DMS114 treated with DMSO at 0.1 percent for 48 hours (cell line): ENCODE measurements around the gene AGER.
A peak's percentile ranks its signal among the peaks of the same experiment; 100 is the strongest.

Experiments
- DNase-seq: peaks from one replicate; lab custom pipeline; 2025; ENCODE audit not compliant: unreplicated experiment; lab: John Stamatoyannopoulos, UW

The AGER gene

DNA sequence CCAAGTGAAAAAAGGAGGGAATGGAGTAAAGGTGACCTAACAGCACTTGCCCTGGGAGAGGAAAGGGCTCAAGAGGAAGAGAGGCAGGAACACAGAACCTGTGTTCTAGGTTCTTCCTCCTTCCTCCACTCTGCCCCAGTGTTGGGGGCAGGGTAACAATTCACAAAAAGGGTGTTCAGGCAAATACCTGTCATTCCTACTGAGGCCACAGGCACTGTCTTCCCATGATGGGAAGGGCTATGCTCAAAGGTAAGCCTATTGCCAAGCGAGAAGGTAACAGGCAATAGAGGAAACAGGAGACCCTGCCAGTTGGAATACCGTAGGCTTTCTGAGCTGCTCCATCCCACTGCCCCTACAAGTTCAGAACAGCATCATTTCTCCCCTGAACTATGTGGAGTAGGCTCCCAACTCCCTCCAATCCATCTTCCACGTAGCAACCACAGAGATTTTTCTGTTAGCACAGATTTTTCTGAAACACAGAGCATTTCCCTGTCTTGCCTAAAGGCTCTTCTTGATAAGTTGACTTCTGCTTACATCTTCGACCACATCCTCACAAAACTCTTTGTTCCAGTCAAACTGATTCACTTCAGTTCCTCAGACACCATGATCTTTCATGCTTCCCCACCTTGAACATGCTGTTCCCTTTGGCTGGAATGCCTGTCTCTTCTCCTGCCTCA, 10.9 kb downstream of the AGER start:
- DNase-seq, result no peak

DNA sequence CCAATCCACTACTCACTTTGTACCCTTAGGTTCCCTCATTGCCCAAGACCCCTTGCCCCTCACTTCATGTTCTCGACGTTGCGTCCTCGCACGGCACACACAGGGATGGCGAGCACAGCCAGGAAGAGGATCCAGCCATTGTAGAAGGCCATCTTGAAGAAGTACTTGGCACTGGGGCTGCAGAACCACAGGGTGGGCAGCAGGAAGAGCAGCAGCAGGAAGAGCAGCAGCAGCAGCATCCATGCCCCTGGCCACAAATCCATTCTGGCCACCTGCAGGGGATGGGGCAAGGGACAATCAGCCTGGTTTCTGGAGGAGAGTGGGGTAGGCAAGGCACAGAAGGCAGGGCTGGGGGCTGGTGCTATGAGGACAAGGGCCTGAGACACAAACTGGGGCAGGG, 12.8 kb downstream of the AGER start:
- no peak for DNase-seq

DNA sequence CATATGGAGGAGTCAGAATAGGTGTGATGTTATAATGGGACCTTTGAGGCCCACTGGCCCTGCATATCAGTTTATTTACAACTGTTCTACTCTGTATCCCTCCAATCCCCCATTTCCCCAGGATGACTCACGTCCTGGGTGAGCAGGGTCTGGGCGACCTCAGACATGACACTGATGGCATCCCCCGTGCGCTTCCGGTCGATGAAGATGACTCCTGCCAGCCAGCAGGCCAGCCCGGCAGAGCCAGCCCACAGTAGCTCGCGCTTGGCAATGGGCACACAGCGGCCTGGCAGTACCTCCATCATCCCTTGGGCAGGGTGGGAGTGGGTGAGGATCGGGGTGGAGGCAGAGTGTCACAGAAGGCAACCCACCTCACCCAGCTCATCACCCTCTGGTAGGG, 13.8 kb downstream of the AGER start:
- DNase-seq, result no peak

DNA sequence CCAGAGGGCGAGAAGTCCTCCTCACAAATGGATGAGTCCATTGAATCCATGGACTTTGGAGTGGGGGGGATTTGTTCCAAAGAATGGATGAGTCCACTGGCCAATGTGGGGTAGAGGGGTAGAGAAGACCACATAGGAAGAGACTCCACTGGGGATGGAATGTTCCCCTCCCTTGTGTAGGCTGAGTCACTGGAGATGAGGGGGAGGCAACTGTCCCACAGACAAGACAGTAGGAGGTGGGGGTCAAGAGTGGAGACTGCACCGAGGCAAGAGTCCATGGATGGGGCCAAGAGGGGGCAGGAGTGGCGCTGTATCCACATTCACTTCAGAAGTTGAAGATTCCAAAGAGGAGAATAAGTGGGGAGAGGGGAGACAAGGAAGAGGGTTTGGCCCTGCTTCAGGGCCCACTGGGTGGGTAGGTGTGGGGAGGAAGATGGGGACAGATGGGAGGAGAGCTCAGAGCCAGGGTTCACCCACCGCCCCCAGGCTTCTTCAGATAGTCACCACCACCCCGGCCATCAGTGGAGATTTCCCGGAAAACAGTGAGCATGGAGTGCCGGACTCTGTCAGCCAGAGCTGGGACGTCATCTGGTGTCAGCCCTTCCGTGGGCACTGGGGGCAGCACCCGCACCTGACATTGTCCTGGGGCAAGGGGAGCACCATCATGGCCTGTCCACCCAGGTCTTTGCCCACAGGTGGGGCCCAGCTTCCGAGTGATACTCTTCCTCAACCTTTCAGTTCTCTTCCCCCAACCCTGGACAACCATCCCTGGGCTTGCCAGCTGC, 15.1 kb downstream of the AGER start:
- DNase-seq, result no peak

DNA sequence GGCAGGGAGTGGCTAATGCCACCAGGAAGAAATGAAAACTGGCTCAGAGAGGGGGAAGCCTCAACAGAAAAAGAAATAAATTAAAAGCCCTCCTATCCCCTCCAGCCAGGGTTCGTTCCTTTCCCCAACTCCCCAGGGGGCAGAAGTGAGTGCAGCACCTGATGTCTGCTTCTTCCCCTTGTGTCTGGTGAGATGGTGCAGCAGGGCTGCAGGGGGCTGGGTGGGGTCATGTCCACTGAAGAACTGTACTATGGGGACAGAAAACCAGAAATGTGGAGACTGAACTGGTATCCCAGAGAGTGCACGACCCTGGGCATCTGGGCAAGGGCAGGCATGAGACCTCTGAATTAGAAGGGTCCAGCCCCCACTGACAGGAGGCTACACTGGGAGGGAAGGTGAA, 15.7 kb downstream of the AGER start:
- no peak for DNase-seq

DNA sequence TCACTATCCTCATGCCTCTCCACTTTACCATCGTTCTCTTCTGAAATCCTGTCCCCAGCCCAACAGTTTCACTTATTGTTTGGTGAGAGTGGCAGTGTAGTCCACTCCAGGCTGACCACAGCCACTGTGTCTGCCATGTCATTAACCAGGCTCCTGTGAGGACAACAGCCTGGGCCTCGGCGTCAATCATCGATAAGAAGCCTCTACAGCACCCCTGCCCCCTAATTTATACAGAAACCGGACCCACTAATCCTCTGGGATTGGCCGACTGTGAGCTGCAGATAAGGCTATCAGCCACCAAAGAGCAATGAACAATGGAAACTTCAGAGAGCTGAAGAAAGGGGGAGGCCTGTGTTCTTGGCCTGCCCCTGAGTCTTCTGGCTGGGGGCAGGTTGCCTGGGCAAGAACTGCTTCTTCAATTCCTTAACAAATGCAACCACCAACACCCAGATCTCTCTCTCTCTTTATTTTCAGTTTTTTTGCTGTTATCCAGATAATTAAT, 16.2 kb downstream of the AGER start:
- DNase-seq, result no peak

DNA sequence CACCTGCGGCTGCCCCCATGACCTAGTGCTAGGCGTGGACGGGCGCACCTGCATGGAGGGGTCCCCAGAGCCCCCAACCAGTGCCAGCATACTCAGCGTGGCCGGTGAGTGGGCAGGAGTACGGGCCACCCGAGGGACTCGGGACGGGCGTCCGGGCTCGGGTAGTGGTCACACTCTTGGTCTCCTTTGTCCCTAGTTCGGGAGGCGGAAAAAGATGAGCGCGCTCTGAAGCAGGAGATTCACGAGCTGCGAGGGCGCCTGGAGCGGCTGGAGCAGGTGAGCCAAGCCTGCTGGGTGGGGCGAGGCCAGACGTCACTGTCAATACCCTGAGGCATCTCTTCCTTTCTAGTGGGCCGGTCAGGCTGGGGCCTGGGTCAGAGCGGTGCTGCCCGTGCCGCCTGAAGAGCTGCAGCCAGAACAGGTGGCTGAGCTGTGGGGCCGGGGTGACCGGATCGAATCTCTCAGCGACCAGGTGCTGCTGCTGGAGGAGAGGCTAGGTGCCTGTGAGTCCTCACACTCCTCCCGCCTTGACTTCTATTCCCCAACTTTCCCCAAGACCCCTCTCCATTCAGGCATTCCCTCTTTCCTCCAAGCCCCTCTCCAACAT, 16.8 kb downstream of the AGER start:
- no peak for DNase-seq

DNA sequence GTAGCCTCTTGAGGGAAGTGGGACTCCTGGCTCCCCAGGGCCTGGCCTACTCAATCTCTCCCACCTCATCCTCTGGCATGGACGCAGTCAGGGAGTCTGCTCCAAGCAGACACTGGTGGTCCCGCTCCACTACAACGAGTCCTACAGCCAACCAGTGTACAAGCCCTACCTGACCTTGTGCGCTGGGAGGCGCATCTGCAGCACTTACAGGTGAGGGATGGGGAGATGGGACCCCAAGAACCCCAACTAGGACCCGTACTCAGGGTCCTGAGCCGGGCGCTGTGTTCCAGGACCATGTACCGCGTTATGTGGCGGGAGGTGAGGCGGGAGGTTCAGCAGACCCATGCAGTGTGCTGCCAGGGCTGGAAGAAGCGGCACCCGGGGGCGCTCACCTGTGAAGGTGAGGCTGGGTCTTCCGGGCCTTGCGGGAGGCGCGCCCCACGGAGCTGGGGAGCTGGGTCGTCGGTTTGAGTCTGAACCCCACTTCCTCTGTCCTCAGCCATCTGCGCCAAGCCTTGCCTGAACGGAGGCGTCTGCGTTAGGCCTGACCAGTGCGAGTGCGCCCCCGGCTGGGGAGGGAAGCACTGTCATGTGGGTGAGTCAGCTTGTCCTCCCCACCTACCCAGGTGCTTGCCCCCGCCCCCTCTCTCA, 17.5 kb downstream of the AGER start:
- DNase-seq, result no peak

DNA sequence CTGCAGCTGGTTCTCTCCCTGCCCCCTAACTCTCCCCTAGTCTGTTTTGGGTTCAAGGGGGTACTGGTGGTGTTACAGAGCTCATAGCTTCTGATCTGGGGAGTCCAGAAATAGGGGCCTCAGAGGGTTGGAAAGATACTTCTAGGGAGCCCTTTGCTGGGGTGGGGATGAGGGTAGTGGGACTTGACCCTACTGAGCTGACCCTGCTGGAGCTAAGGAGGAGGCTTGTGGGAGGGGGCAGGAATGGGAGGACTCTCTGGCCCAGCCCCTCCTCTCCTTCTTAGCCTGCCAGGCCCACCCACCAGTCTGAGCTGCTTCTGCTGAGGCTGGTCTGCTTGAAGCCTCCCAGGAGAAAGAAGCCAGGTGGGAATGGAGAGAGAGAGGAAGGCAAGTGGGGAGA, 19.8 kb downstream of the AGER start, which contains the start of gene EGFL8:
TSS of gene EGFL8 (plus strand) at position 301 of the 400 bp plus-strand sequence. CDS start 1,571 bp downstream, outside the sequence.
- DNase-seq, result no peak

DNA sequence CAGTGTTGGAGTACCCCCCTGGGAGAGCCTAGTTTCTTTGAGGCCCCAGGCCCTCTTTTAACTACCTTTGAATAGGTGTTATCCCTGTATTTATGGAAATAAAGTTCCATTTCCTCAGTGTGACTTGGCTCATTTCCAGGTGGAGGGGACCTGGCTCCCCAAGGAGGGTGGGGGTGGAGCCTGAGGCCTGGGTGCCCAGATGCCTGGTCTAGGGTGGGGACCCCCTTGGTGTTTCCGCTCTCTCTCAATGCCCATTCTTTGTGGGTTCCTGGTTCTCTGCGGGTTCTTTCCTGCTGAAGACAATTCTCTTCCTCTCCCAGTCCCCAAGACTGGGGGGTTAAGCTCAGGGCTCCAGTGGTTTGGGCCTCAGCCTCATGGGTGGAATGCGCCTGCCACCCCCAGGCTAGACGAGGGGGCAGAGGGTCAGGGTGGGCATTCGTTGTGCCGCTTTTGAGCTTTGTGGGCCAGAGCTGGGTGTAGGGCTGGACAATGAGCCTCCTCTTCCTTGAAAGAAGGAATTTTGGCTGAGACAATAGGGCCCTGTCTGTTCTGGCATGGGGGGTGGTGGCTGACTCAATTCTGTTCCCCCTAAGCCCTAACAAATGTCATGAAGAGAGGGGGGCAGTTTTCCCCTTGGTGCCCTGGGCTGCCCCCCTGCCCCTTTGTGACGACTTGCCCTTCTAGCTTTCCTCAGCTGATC, 20.3 kb downstream of the AGER start:
- no peak for DNase-seq

DNA sequence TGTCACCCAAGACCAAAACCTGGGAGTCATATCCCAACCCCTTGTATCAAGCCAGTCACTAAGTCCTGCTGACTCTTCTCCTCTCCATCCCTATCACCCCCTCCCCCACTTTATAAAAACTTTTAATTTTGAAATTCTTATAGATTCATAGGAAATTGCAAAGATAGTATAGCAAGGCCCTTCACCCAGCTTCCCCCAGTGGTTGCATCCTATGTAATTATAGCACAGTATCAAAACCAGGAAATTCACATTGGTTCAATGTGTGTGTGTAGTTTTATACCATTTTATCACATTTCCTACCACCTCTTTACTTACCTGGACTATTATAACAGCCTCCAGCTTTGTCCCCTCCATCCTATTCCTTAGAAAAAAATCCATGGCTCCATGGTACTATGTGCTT, 26.0 kb downstream of the AGER start:
- DNase-seq, result no peak

DNA sequence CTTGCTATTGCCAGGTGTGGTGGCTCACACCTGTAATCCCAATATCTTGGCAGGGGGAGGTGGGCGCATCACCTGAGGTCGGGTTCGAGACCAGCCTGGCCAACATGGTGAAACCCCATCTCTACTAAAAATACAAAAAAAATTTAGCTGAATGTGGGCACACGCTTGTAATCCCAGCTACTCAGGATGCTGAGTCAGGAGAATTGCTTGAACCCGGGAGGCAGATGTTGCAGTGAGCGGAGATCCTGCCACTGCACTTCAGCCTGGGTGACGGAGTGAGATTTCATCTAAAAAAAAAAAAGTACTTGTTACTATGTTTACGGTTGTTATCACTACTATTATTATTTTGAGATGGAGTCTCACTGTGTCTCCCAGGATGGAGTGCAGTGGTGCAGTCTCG, 27.2 kb downstream of the AGER start:
- no peak for DNase-seq

DNA sequence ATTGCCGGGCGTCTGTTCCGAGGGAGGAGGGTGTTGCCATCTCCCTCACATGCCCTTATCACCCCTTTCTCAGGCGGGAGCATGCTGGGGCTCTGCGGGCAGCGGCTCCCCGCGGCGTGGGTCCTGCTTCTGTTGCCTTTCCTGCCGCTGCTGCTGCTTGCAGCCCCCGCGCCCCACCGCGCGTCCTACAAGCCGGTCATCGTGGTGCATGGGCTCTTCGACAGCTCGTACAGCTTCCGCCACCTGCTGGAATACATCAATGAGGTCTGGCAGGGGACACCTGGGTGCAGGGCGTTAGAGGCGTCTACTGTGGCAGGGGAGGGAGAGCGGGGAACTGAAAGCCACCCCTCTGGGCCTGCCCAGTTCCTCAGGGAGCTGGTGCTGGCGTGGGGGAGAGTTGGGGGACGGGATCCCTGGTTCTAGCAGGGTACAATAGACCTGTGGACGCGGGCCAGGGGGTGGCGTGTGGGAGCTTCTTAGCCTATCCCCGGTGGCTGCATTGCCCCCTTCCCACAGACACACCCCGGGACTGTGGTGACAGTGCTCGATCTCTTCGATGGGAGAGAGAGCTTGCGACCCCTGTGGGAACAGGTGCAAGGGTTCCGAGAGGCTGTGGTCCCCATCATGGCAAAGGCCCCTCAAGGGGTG, 29.4 kb downstream of the AGER start:
- DNase-seq, result peak; percentile 55

DNA sequence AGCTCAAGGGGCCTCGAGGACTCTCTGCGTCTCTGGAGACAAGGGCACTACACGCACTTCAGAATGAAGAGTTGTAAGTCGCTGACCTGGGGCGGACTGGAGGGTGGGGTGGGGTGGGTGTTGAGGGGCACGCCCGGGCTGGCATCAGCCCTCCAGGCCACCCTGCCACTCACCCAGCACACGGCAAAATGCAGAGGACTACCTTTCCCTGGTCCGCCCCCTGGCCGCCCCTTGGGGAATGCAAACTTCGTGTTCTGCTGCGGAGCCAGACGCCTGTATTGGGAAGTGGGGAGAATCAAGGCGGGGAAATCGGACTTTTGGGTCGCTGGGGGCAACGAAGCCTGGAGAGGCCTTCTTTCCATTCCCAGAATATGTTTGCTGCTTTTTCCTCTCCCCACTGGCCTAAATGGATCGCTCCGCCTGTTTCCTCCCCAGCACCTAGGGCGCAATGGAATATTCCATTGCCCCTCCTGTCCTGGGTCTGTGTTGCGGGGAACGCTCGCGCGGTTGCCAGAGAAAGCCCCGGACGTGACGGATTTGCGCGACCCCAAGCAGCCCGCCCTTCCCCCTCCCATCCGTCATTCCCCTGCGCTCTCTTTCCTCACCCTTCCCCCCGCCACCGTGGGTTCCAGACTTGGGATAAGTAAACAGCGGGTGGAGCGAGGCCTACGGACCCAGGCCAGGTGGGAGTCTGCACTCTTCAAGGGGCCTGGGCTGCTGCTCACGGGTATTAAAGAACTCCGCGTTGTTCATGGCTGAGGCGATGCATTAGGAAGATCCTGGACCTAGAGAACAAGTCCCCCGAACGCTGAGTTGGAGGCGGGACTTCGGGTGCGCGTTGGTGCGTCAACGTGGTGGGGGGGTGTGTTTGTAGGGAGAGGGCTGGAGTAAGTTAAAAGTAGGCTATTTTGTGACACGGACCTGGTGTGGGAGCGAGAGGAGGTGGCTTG, 30.2 kb downstream of the AGER start, which contains the start of gene PPT2:
TSS of gene PPT2 (plus strand) at position 578 of the 950 bp plus-strand sequence. CDS start 454 bp downstream, outside the sequence.
- DNase-seq, result peak; percentile 94

DNA sequence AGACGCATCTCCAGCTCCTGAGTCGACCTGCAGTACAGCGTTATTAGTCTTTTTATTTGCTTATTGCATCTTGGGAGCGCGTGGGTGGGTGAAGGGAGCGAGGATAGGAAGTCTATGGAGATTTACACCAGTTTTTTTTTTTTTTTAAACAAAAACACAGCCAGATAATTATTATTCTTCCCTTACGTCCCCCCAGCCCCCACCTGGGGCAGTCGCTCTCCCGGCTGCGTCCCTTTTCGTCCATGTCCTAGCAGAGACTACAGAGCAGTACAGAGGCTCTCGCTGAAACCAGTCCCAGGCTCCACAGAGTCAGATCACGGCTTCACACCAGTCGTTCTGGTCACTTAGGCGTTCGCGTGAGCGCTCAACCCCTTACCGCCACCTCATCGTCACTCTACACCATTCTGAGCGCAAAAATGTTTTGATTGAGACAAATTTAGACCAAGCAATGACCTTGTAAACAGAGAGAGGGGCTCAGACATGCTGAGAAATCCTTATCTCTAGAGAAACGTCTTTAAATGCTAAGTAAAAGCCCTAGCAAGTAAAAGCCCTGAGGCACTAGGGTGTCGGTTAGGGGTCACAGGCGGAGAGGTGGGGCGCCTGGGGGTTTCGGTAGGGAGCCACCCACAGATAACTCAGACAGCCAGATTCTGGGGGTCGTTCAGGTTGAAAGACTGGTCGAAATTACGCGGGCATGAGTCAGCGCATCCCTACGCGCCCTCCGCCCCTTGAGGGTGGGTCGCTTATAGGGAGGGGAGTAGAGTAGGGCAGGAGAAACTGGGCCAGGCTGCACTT, 31.1 kb downstream of the AGER start:
- DNase-seq, result no peak

DNA sequence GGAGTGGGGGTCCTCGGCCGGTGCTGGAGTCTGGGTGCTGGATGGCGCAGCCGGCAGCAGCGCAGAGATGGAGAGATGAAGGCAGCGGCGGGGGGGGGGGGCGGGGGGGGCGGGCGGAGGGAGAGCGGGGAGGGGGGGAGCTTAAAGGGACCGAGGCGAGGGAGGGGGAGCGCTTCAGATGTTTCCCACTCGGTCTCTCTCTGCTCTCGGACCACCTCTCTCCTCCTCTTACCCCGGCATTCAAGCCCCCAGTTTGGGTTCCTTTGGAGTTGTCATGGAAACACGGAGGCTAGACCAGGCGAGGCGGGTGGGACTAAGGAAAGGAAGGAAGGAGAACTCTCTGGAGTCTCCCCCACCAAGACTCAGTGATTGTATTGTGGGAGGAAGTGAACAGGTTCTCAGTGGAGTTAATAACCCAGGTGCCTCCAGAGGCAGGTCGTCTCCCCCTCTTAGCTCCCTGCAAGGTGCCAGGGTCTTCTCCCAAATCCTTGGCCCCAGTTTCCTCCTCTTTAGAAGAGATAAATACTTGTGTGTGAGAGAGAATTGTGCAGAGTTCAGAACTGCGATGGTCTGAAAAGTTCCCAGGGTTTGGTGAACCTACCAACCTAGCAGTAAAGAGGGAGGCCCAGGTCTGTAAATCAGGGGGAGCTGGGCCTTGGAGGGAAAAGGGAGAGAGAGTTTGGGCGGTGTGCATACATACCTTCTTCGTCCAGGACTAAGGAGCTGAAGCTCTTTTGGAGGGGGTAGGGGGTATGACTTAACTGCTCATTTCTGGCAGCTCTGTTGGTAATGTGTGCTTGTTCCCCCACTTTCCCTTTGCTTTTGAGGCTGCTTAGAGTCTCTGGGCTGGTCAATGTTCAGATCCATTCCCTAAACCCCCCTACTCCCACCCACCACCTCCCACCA, 31.9 kb downstream of the AGER start, which contains the start of gene PRRT1:
TSS of gene PRRT1 (minus strand) at position 77 of the 906 bp plus-strand sequence. CDS start 112 bp downstream, outside the sequence.
- no peak for DNase-seq
